GM23338 (cell line): ENCODE measurements around the gene LOXL1. TPM values are rescaled to one million over a fixed set of nuclear protein-coding genes. Genes with fewer than 3 reads are reported as not detected.

Experiments
- ATAC-seq: fragments of 200-7000 bp; cut with Tn5 transposase; 3 replicates; pipeline ENCODE4 v1.9.1; 2020
- DNase-seq: peaks from one replicate; pipeline ENCODE4 v3.0.0-alpha.2; 2015; ENCODE audit warnings: low spot score
- H2AFZ ChIP-seq: fragments of 200-600 bp; sonication (generic); 2 replicates; pipeline ENCODE4 v1.8.0; 2016; ENCODE audit warnings: antibody characterized with exemption, mild to moderate bottlenecking, moderate library complexity
- H3F3A ChIP-seq: fragments of 200-600 bp; sonication (generic); replicated peaks from 2 replicates; pipeline ENCODE4 v1.8.0; 2017; ENCODE audit warnings: antibody characterized with exemption, mixed run types, low read depth
- H3K27ac ChIP-seq: fragments of 200-600 bp; sonication (generic); 2 replicates; pipeline ENCODE4 v1.6.1; 2016; ENCODE audit warnings: low read depth
- H3K27me3 ChIP-seq: fragments of 200-600 bp; sonication (generic); 2 replicates; pipeline ENCODE4 v1.8.0; 2016; ENCODE audit warnings: mild to moderate bottlenecking, mixed run types, moderate library complexity; ENCODE audit not compliant: insufficient read depth
- H3K36me3 ChIP-seq: fragments of 200-600 bp; sonication (generic); 2 replicates; pipeline ENCODE4 v1.8.0; 2016; ENCODE audit warnings: mild to moderate bottlenecking; ENCODE audit not compliant: insufficient read depth
- H3K4me1 ChIP-seq: fragments of 200-600 bp; sonication (generic); 2 replicates; pipeline ENCODE4 v1.8.0; 2016; ENCODE audit warnings: mild to moderate bottlenecking, moderate library complexity; ENCODE audit not compliant: insufficient read depth
- H3K4me2 ChIP-seq: fragments of 200-600 bp; sonication (generic); 2 replicates; pipeline ENCODE4 v1.7.1; 2017; ENCODE audit warnings: mixed run types
- H3K4me3 ChIP-seq: fragments of 200-600 bp; sonication (generic); 2 replicates; pipeline ENCODE4 v1.6.1; 2016; ENCODE audit warnings: mixed run types
- H3K79me2 ChIP-seq: fragments of 200-600 bp; sonication (generic); replicated peaks from 2 replicates; pipeline ENCODE4 v1.8.0; 2017; ENCODE audit warnings: mild to moderate bottlenecking; ENCODE audit not compliant: insufficient read depth
- H3K9me2 ChIP-seq: fragments of 200-600 bp; sonication (generic); 2 replicates; pipeline ENCODE4 v1.8.0; 2017; ENCODE audit not compliant: insufficient read depth
- H4K20me1 ChIP-seq: fragments of 200-600 bp; sonication (generic); replicated peaks from 2 replicates; pipeline ENCODE4 v1.8.0; 2017; ENCODE audit warnings: mild to moderate bottlenecking; ENCODE audit not compliant: insufficient read depth
- H3K27ac Mint-ChIP-seq: 2 replicates; pipeline ENCODE4 v1.8.0; 2020; ENCODE audit warnings: inconsistent platforms, mild to moderate bottlenecking, moderate library complexity, mixed read lengths
- H3K27me3 Mint-ChIP-seq: 3 replicates; pipeline ENCODE4 v1.8.0; 2022; ENCODE audit warnings: low read depth, mild to moderate bottlenecking, moderate library complexity, mixed read lengths, inconsistent platforms; ENCODE audit not compliant: insufficient read depth, poor library complexity
- H3K36me3 Mint-ChIP-seq: 3 replicates; pipeline ENCODE4 v1.8.0; 2021; ENCODE audit warnings: low read depth, mild to moderate bottlenecking, inconsistent platforms, moderate library complexity, mixed read lengths
- H3K4me1 Mint-ChIP-seq: 3 replicates; pipeline ENCODE4 v1.8.0; 2020; ENCODE audit warnings: mild to moderate bottlenecking, inconsistent platforms, mixed read lengths
- H3K4me3 Mint-ChIP-seq: 3 replicates; pipeline ENCODE4 v1.8.0; 2021; ENCODE audit warnings: moderate library complexity, mild to moderate bottlenecking, inconsistent platforms, mixed read lengths
- H3K9me3 Mint-ChIP-seq: 3 replicates; pipeline ENCODE4 v1.8.0; 2020; ENCODE audit warnings: moderate library complexity, mild to moderate bottlenecking, inconsistent platforms, mixed read lengths
- CREB1 ChIP-seq: fragments of 250-450 bp; sonication (Bioruptor Pico); IDR thresholded peaks from 2 replicates; pipeline ENCODE4 v1.5.0; 2020; ENCODE audit warnings: low read depth, mild to moderate bottlenecking, moderate library complexity
- CTCF ChIP-seq, 2 experiments: fragments of 200-600 bp in 1 of 2; sonication (generic) in 1 of 2; conservative IDR thresholded peaks; 2 replicates each; pipeline versions ENCODE4 v1.5.1 to v1.6.1; 2016 to 2017; ENCODE audit warnings: antibody characterized with exemption in 2 of 2, low read depth in 2 of 2, mild to moderate bottlenecking in 2 of 2, moderate library complexity in 1 of 2
- EZH2 ChIP-seq: fragments of 200-600 bp; sonication (generic); IDR thresholded peaks from one replicate; pipeline ENCODE4 v1.8.0; 2017; ENCODE audit warnings: antibody characterized with exemption, mild to moderate bottlenecking, low read depth; ENCODE audit not compliant: unreplicated experiment
- EZH2phosphoT487 ChIP-seq: fragments of 200-600 bp; sonication (generic); IDR thresholded peaks from one replicate; pipeline ENCODE4 v1.8.1; 2018; ENCODE audit warnings: antibody characterized with exemption; ENCODE audit not compliant: unreplicated experiment
- JUNB ChIP-seq: IDR thresholded peaks from one replicate; pipeline ENCODE4 v1.6.1; 2016; ENCODE audit warnings: antibody characterized with exemption; ENCODE audit not compliant: unreplicated experiment
- NANOG ChIP-seq: IDR thresholded peaks from 2 replicates; pipeline ENCODE4 v1.6.1; 2016; ENCODE audit warnings: antibody characterized with exemption, borderline replicate concordance
- POLR2AphosphoS5 ChIP-seq: IDR thresholded peaks from 2 replicates; pipeline ENCODE4 v1.6.1; 2016; ENCODE audit warnings: antibody characterized with exemption, low read depth
- STAT1 ChIP-seq: IDR thresholded peaks from one replicate; pipeline ENCODE4 v1.6.1; 2016; ENCODE audit warnings: antibody characterized with exemption; ENCODE audit not compliant: unreplicated experiment
- ZNF114 ChIP-seq: fragments of 250-450 bp; sonication (Bioruptor Pico); IDR thresholded peaks from 2 replicates; pipeline ENCODE4 v1.5.0; 2020; ENCODE audit warnings: mild to moderate bottlenecking, moderate library complexity
- ZNF331 ChIP-seq: fragments of 250-450 bp; sonication (Bioruptor Pico); IDR thresholded peaks from 2 replicates; pipeline ENCODE4 v1.5.0; 2020; ENCODE audit warnings: low read depth, mild to moderate bottlenecking, moderate library complexity
- ZNF462 ChIP-seq: fragments of 250-450 bp; sonication (Bioruptor Pico); IDR thresholded peaks from 2 replicates; pipeline ENCODE4 v1.5.0; 2020; ENCODE audit warnings: mild to moderate bottlenecking, moderate library complexity
- polyA plus RNA-seq: library from polyadenylated mRNA; unstranded; fragments of >200 nt; fragmentation: Nextera tagmentation; extraction: Ambion mirVana; gene quantifications from 2 replicates; pipeline ENCODE4 v1.2.1, GENCODE V29; 2016
- total RNA-seq: library from RNA; depleted of rRNA; stranded (reverse); fragments of >200 nt; shearing (Covaris generic); gene quantifications from 2 replicates; pipeline ENCODE4 v1.2.3, GENCODE V29; 2014
- TF ChIP-seq, protein P1 (sequence below): IDR thresholded peaks from 2 replicates; pipeline ENCODE4 v1.6.1; 2016; ENCODE audit warnings: antibody characterized with exemption
- TF ChIP-seq, protein P2 (sequence below): IDR thresholded peaks from one replicate; pipeline ENCODE4 v1.6.1; 2018; ENCODE audit warnings: antibody characterized with exemption; ENCODE audit not compliant: unreplicated experiment

The LOXL1 gene
- total and polyA plus RNA-seq, 2 experiments from 2014 or later = 6.9 to 10.8 TPM

- no peak overlapping the region for H3K4me3 Mint-ChIP-seq
- H3K9me2 ChIP-seq = no peaks in the 10 kb centered on the region
- H3K4me3 ChIP-seq = no peak overlapping the region
- no peaks in the 10 kb centered on the region; the same call in 2 of the 3 replicates for H3K36me3 Mint-ChIP-seq
- H2AFZ ChIP-seq = no peak overlapping the region
- no peak overlapping the region for H3K4me2 ChIP-seq
- peaks cover 13% of the 10 kb centered on the region for H3K4me1 Mint-ChIP-seq
- H3K27ac Mint-ChIP-seq = no peak overlapping the region
- DNase-seq (no peak), ATAC-seq (no peak)
- H3K4me1 ChIP-seq = peaks cover 4% of the 10 kb centered on the region; the same call in 1 of the 2 replicates
- H3K27me3 ChIP-seq = no peaks in the 10 kb centered on the region
- H3K36me3 ChIP-seq = no peaks in the 10 kb centered on the region
- no peaks in the 10 kb centered on the region for H3K79me2 ChIP-seq
- H3K27ac ChIP-seq = no peak overlapping the region
- H4K20me1 ChIP-seq = no peaks in the 10 kb centered on the region
- H3K27me3 Mint-ChIP-seq = peaks cover 19% of the 10 kb centered on the region
- no peaks in the 10 kb centered on the region for H3K9me3 Mint-ChIP-seq
- TF ChIP-seq CREB1 (CRISPR knock-in tag) = no peak
- TF ChIP-seq, protein P1, sequence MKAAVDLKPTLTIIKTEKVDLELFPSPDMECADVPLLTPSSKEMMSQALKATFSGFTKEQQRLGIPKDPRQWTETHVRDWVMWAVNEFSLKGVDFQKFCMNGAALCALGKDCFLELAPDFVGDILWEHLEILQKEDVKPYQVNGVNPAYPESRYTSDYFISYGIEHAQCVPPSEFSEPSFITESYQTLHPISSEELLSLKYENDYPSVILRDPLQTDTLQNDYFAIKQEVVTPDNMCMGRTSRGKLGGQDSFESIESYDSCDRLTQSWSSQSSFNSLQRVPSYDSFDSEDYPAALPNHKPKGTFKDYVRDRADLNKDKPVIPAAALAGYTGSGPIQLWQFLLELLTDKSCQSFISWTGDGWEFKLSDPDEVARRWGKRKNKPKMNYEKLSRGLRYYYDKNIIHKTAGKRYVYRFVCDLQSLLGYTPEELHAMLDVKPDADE = no peak
- no peak for TF ChIP-seq EZH2phosphoT487
- TF ChIP-seq, protein P2, sequence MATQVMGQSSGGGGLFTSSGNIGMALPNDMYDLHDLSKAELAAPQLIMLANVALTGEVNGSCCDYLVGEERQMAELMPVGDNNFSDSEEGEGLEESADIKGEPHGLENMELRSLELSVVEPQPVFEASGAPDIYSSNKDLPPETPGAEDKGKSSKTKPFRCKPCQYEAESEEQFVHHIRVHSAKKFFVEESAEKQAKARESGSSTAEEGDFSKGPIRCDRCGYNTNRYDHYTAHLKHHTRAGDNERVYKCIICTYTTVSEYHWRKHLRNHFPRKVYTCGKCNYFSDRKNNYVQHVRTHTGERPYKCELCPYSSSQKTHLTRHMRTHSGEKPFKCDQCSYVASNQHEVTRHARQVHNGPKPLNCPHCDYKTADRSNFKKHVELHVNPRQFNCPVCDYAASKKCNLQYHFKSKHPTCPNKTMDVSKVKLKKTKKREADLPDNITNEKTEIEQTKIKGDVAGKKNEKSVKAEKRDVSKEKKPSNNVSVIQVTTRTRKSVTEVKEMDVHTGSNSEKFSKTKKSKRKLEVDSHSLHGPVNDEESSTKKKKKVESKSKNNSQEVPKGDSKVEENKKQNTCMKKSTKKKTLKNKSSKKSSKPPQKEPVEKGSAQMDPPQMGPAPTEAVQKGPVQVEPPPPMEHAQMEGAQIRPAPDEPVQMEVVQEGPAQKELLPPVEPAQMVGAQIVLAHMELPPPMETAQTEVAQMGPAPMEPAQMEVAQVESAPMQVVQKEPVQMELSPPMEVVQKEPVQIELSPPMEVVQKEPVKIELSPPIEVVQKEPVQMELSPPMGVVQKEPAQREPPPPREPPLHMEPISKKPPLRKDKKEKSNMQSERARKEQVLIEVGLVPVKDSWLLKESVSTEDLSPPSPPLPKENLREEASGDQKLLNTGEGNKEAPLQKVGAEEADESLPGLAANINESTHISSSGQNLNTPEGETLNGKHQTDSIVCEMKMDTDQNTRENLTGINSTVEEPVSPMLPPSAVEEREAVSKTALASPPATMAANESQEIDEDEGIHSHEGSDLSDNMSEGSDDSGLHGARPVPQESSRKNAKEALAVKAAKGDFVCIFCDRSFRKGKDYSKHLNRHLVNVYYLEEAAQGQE = no peak
- no peak for TF ChIP-seq NANOG
- no peak for TF ChIP-seq CTCF (conservative IDR thresholded peaks at IDR 0.05; ENCODE audit: low read depth in 2 of 2)
- TF ChIP-seq ZNF462 (CRISPR knock-in tag) = no peak
- no peak for TF ChIP-seq ZNF114 (CRISPR knock-in tag)
- no peak for TF ChIP-seq ZNF331
- no peak for TF ChIP-seq JUNB
- no peak for TF ChIP-seq POLR2AphosphoS5
- no peak for TF ChIP-seq EZH2
- TF ChIP-seq STAT1 = no peak
- no peaks in the 10 kb centered on the region for H3F3A ChIP-seq
Observed at GRCh38 chr15:73947651-73948050, 21.4 kb downstream of the LOXL1 start.
